NOMO-1 treated with DMSO at 0.1 percent for 48 hours (cell line): ENCODE data around the gene HAO2.
A peak's percentile ranks its signal among the peaks of the same experiment; 100 is the strongest.
"Not testable (repeated sequence)": the region's sequence is repeated elsewhere in the genome, so short reads cannot be mapped to it uniquely, and the experiment has no call there.

Source experiments
- DNase-seq: peaks from one replicate; lab custom pipeline; 2025; ENCODE audit not compliant: unreplicated experiment; lab: John Stamatoyannopoulos, UW

Gene HAO2

GRCh38 chr1:119368554-119368953, at the start of gene HAO2:
TSS of gene HAO2 (plus strand) at chr1:119368785. CDS start at chr1:119381086, 12,301 bp downstream.
- no peak for DNase-seq

- no peak for DNase-seq
These were observed 48.5 kb upstream of the HAO2 start for GRCh38 chr1:119320100-119320499.

GRCh38 chr1:119321666-119322419, 46.7 kb upstream of the HAO2 start:
- no peak for DNase-seq

GRCh38 chr1:119323216-119323982, 45.2 kb upstream of the HAO2 start:
- peak; percentile 27 for DNase-seq

GRCh38 chr1:119324198-119324597, 44.4 kb upstream of the HAO2 start:
- DNase-seq, result no peak

GRCh38 chr1:119326251-119326650, 42.3 kb upstream of the HAO2 start:
- DNase-seq, result no peak

- no peak for DNase-seq
These were observed 41.5 kb upstream of the HAO2 start for GRCh38 chr1:119327094-119327449.

GRCh38 chr1:119327450-119328155, 41.0 kb upstream of the HAO2 start:
- no peak for DNase-seq

GRCh38 chr1:119329541-119330461, 38.8 kb upstream of the HAO2 start:
- DNase-seq, result no peak

- no peak for DNase-seq
These were observed 38.0 kb upstream of the HAO2 start for GRCh38 chr1:119330466-119331189.

- DNase-seq, result no peak
These were observed 37.4 kb upstream of the HAO2 start for GRCh38 chr1:119331190-119331515.

- no peak for DNase-seq
These were observed 36.7 kb upstream of the HAO2 start for GRCh38 chr1:119331915-119332314.

GRCh38 chr1:119332622-119333021, 36.0 kb upstream of the HAO2 start:
- no peak for DNase-seq

- no peak for DNase-seq
These were observed 35.3 kb upstream of the HAO2 start for GRCh38 chr1:119333163-119333896.

GRCh38 chr1:119333897-119334250, 34.7 kb upstream of the HAO2 start:
- DNase-seq, result not testable (repeated sequence)

GRCh38 chr1:119336848-119337247, 31.7 kb upstream of the HAO2 start:
- no peak for DNase-seq

GRCh38 chr1:119338004-119338403, 30.6 kb upstream of the HAO2 start:
- no peak for DNase-seq

- DNase-seq, result no peak
These were observed 29.8 kb upstream of the HAO2 start for GRCh38 chr1:119338757-119339156.

GRCh38 chr1:119340861-119341261, 27.7 kb upstream of the HAO2 start:
- DNase-seq, result no peak
